ENCODE measurements around the gene ATP6V0E2.
"Not testable (repeated sequence)": the region's sequence is repeated elsewhere in the genome, so short reads cannot be mapped to it uniquely, and the experiment has no call there.

ATP6V0E2 gene

DNA sequence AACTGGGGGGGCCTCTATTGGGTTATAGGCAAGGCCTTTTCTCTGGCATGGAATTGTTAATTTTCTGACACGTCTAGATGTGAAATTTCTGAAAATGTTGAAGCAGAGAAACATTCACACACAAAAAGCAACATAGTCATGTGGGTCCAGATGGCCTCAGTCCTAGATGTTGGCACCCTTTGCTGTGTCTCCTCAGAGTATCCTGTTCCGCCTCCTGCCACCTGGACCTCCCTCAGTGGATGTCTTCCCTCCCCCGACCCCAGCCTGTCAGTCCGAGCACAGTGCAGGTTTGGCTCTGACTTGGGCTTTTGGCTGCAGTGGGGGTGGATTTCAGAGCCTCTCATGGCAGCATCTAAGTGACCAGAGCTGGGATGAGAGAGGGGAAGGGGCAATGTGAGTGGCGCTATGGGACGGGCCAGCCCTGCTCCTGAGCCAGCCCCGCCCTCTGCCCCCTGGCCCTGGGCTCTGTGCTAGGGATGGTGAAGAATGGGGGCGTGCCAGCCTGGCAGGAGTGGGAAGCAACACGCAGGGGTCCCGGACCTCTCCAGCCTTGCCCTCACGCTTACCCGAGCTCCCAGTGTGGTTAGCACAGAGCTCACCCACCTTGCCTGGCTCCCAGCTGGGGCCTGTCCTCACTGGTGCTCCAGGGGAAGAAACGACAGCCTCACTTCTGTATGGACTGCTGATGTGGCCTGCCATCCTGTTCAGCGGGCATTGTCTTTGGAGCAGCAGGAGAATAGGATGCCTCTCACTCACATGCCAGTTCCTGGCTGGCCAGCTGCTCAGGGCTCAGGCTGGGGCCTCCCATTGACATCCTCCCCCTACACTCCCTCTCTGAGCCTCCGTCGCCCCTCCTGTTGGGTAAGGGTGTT lies 6.2 kb downstream of the ATP6V0E2 start:
- no peak for DNase-seq (ENCODE audit: low read depth)

DNA sequence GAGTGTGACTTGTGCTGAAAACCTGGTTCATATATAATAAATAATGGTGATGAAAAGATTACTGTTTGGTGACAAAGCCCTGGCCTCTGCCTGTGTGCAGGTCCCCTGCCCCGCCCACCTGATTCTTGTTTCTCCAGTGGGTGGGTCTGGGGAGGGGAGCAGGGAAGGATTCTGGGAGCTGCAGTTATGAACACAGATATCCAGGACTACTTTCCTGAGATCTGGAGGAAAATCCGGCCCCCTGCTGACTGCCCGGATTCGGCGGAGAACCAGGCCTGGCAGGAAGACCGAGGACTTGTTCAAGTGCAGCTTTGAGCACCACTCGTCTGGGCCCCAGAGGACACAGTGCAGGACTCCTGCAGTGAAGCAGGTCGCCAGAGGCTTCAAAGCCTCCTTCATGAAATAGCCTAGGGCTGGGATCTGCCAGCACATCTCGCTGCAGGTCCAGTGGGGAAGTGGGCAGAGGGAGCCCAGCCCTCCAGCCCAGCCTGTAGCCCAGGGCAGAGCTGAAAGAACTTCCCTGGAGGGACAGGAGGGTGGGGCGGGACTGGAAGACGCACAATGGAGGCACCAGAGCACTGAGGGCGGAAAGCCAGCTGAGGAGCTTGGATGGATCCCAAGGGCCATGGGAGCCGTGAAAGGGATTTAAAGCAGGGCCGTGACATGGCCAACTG lies 7.0 kb downstream of the ATP6V0E2 start:
- no peak for DNase-seq (ENCODE audit: low read depth)

DNA sequence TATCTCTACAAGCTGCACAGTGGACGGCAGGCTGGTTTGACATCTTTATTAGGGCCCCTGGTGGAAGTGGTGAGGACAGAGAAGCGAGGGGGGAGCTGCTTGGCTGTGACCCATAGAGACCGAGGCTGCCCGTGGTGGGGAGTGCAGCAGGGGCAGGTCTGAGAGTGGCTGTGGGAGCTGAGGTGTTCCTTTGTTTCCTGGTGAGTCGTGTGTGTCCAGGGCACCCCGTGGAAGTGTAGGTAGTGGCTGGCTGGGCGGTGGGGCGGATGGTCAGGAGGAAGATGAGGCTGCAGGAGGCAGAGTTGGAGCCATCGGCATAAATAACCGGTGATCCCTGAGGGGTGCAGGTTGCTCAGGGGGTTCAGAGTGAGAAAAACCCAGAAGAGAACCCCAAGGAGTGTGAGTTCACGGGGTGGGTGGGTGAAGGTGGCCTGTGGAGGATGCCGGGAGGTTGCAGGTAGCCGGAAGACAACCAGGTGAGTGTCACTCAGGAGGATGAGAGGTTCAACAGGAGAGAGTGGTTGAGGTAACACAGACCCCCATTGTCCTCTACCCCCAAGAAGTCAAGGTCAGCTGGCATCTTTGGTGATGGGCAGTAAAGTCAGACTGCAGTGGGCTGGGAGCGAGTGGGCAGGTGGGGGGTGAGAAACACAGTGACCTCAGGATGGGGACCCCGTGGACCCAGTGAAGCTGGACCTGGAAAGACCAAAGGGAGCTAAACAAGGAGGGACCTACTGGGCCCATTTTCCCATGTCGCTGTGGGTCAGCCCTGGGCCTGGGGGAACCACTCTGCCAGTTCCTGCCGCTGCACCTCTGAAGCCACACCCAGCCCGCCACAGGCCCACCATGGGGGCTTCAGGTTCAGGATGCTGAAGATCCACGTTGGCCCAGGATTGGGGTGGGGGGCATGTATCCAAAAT lies 7.8 kb downstream of the ATP6V0E2 start:
- DNase-seq (ENCODE audit: low read depth) = no peak

DNA sequence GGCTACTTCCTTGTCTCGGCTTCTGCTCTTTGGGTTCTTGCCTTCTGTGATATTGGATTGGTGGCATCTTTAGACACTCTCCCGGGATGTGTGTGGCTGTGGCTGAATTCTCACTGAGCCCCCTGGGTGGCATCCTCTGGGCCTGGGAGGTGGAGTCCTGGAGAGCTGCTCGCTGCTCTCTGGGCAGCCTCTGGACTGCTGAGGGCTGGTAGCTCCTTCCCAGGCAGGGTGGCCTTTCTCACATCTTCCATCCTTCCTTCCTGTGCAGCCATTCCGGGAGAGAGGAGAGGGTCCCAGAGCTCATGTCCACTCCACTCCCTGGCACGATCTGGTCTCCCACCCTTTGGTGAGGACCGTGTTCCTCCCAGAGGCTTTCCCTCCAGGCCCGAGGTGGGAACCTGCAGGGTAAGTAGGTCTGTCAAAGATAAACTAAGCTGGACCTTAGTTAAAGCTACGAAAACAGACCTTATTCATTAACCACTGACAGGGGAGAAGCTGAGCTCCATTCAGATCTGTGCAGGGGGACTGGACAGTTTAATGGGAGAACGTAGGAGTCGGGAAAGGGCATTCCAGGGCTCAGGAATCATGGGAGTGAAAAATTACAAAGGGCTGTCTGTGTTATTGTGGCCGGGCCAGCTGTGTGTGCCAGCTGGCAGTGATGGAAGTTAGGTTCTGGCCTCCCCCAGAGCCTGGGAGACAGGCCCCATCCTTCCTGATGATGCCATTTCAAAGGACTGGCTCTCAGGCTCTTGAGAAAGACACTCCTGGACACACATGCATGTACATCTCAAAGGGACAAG lies 8.7 kb downstream of the ATP6V0E2 start:
- DNase-seq (ENCODE audit: low read depth) = no peak

DNA sequence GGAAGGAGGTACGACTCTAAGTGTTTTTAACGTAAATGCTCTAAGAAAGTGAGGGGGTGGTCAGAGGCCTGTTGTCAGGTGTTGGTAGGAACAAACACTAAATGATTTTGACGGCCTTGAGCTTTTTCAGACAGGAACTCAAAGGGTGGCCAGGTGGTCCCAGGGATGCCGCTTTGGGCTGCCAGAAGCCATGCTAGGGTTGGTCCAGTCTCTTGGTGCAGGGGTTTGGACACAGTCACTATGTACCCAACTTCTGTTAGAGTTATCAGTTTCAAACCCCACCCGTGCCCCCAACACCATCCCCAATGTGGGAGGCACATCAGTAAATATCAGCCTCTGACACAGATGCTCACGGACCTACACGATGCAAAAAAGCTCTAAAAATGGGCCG lies 9.3 kb downstream of the ATP6V0E2 start:
- DNase-seq (ENCODE audit: low read depth) = no peak

DNA sequence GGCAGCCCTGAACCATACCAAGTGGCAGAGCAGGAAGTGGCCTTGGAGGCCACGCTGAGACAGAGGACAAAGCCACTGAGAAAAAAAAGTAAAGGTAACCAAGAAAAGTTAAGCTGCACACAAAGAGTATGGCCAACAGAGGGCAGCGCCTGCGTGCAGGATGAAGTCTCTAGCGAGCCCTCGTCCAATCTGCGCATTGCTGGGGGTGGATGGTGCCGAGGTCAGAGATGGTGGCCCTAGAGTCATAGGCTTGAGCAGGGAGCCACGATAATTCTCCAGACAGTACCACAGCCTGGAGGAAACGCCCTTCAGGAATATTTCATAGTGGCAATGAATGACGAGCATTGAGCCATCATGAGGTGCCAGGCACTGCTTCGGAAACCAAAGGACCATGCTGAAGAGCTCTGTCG lies 9.7 kb downstream of the ATP6V0E2 start:
- no peak for DNase-seq (ENCODE audit: low read depth)

DNA sequence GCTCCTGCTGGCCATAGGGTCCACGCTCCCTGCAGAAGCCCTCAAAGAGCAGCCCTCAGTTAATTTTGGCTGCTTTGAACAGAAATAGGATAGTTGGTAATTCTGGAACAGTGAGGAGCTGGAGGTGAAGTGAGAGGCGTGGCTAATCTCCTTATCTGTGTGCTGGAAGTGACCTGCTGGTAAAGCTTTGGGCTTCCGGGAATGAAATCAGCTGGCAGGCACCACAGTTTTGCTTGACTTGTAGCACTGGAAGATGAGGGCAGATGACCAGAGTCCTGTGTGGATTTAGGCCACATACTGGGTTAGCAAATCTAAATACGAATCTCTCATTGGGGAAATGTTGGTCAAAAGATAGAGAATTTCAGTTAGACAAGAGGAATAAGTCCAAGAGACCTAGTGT lies 10.2 kb downstream of the ATP6V0E2 start:
- no peak for DNase-seq (ENCODE audit: low read depth)

DNA sequence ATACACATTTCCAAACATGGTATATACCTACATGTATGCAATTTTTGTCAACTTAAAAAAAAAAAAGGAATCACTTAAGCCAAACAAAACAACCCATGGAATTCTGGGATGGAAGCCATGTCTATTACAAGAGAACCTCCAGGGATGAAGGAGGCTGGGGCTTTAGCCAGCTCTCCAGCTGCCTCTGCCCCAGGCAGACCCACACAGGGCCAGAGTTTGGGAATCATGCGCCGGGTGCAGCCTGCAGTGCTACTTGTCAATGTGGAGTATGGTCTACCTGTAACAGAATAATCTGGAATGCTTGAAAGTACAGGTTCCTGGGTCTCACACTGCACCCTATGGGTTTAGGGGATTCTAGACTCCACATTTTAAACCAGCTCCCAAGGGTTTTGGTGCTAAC lies 10.8 kb downstream of the ATP6V0E2 start:
- no peak for DNase-seq (ENCODE audit: low read depth)

DNA sequence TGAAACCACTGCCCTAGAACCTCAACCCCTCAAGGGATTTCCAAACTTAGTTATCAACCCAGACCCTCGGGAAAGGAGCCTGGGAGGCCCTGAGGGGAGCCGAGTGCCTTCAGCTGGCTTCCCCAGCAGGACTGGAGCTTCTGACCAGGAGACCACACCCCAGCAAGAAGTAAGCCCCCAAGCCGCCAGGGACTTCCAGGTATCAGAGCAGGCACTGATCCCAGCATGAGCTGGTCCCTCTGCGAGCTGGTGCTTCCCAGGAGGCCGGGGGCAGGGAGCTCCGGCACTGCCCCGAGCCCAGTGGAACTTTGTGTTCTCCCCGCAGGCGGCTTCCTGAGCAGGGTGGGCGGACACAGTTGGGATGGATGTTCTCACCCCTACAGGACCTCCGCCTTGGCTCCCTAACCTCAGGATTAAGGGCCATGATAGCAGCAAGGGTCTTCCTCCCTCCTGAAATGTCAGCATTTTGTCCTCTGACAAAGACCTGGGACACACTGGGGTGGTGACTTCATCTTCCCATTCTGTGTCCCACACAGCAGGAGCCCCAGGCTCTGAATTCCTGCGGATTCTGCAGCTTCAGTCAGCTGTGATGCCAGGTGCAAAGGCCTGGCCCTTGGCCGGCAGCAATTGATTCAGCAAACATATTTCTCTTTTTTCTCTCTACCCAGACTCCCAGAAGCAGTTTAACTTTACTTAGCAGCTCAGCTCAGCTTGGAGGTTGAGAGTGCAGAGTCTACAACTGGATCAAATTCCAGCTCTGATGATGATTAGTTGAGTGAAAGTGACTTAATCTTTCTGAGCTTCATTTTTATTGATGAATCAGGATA lies 11.6 kb downstream of the ATP6V0E2 start:
- DNase-seq (ENCODE audit: low read depth) = no peak

DNA sequence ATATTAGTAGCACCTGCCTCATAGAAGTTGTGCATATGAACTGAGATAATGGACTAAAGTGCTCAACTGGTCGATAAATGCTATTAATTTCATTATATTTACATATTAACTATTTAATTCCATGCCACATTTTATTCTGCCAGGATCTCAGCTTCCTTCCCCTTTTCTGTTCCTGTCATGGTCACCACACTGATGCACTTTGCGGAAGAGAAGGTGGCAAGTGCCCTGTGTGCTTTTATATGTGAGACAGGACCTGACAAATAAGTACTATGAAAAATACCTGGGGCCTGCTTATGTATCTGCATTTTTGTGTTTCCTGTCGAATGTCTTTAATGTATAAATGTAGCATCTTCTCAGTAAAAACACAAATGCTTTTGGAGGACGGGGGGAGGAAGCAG lies 12.2 kb downstream of the ATP6V0E2 start:
- DNase-seq (ENCODE audit: low read depth) = no peak

DNA sequence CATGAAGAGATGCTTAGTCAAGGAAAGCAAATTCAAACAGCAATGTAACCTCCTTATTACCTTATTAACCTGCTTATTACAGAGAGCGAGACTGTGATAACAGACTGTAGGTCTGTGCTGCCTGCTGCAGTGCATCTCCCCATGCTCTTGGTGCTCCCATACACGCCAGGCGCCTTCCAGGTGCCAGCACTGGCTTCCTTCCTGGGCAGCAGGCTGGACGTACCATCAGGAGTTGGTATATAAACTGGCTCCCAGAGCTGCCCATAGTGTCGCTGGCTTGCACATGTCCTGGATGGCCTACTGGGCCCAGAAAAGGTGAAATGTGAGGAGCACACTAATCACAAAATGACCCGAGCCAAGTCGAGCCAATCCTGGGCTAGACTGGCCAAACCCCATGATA lies 13.5 kb downstream of the ATP6V0E2 start:
- DNase-seq (ENCODE audit: low read depth) = no peak

DNA sequence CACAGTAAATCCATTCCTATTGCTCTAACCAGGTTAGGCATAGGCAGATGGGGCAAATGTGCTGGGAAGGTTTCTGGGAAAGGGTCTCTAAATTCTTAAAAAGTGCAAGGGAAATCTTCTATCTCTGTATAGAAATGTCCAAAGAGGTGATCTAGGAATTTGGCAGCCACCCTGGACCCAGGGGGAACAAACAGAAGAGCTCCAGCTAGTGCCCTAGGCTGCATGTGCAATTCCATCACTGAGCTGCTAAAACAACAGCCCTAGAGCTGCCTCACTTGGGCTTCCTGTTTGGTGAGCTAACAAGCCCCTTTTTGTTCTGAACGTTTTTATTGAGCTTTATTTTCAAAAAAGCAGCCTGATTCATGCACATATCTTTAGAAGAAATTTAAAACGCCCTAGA lies 16.9 kb downstream of the ATP6V0E2 start:
- DNase-seq (ENCODE audit: low read depth) = not testable (repeated sequence)

DNA sequence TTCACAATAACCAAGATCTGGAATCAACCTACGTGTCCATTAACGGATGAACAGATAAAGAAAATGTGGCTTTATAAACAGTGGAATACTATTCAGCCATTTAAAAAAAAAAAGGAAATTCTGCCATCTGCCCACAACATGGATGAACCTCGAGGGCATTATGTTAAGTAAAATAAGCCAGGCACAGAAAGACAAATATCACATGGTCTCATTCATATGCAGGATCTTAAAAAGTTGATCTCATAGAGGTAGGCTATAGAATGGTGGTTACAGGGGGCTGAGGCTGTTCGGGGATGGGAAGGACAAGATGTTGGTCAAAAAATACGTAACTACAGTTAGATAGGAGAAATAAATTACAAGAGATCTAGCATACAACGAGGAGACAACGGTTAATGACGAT lies 21.2 kb downstream of the ATP6V0E2 start:
- DNase-seq (ENCODE audit: low read depth) = not testable (repeated sequence)

DNA sequence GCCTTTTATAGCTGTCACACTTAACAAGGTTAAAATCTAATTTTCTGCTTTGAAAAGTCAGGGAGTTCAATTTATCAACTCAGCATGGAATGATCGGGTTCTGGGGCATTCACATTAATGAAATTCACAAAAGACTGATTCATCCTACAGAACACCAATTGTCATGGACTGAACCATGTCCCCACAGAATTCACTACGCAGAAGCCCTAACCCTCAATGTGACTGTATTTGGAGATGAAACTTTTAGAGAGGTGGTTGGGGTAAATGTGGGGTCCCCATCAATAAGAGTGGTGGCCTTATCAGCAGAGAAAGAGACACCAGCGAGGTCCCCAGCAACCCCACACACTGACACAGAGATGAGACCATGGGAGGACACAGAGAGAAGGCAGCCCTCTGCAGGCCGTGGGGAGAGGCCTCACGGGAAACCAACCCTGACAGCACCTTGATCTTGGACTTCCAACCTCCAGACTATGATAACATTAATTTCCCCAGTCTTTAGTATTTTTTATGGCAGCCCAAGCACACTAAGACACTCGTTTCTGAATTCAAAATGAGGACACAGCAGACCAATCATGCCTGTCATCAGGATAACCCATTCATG lies 34.1 kb downstream of the ATP6V0E2 start:
- DNase-seq (ENCODE audit: low read depth) = not testable (repeated sequence)

DNA sequence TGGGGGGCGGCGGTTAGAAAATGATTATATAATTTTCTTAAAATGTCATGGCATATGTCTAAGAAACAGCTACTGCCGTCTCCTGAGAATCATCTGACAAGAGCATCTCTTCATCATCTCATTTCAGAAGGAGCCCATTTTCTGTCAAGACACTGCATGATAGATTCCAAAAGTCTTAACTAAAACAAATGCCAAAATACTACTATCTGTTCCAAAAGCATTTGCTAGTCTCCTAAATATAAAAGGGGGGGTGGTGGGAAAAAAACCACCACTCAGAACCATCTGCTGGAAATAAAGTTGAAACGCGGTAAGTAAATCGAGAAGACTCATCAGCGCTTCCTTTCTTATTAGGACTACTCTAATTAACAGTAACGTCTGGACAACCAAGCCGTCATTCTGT lies 36.5 kb downstream of the ATP6V0E2 start:
- not testable (repeated sequence) for DNase-seq (ENCODE audit: low read depth)

DNA sequence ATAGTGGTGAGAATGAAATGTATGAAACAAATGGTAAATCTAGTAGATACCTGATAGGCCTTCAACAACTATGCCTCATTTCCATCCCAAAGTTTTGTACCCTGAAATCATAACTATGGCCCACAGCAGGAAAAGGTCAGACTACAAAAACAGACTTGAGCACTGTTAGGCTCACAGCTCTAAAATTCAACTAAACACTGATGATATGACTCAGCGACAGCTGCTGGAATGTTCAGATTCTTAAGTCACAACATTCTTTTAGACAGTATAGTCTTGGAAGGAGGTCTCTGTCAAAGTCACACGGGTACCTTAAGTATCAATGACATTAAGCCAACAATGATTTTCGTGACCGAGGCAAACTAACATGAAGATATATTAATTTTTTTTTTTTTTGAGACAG lies 38.4 kb downstream of the ATP6V0E2 start:
- peak; percentile 6 for DNase-seq (ENCODE audit: low read depth)

DNA sequence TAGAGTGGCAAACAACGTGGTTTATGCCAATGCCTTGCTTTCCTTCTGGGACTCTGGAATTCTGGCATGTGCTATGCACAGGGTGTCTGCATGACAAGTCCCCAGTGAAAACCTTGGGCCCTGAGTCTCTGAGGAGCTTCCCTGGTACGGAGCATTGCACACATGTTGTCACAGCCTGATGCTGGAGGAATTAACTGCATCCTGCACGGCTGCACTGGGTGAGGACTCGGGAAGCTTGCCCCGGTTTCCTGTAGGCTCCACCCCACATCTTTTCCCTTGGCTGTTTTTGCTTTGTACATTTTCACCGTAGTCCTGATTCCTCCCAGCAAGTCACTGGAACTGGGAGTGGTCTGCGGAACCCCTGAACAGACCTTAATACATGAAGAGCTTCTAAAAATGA lies 52.6 kb downstream of the ATP6V0E2 start:
- DNase-seq (ENCODE audit: low read depth) = not testable (repeated sequence)

Measured in non-pigmented ciliary epithelial cell (primary cell).